IPS-NIHi7 (cell line): ENCODE data around the gene DDX5.
A peak's percentile ranks its signal among the peaks of the same experiment; 100 is the strongest.
"Not testable (repeated sequence)": the region's sequence is repeated elsewhere in the genome, so short reads cannot be mapped to it uniquely, and the experiment has no call there.

Experiments used
- DNase-seq: peaks from one replicate; pipeline ENCODE4 v3.0.0; 2012; ENCODE audit warnings: mixed read lengths; ENCODE audit errors: extremely low spot score

DDX5 gene

DNA sequence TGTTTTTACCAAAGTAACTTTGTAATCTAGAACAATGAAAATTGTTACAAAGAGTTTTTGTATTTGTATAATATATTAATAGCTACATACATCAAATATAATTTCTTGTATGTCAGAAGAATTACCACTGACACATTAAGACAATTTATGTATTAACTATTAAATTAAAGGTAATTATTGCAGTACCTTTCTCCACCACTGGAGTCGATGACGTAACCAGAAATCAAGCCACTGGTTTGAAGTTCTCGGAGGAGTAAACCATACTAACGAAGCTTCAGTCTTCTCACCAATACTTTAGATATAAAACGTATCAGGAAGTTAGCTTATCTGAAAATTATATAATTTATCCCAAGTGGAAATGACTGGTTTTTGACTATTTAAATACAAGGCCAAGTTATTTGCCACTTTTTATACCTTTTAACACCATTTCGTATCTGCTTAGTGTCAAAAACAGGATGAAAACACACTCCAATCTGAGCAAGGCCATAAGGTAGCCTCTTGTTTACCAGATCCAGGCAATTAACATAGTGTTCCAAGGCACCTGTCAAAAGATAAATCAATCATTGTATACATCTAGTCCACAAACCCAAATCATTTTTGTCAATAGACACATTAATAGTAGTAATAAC, 13.5 kb downstream of the DDX5 start:
- DNase-seq = no peak

GRCh38 chr17:64491994-64492393, 14.1 kb downstream of the DDX5 start:
- no peak for DNase-seq

DNA sequence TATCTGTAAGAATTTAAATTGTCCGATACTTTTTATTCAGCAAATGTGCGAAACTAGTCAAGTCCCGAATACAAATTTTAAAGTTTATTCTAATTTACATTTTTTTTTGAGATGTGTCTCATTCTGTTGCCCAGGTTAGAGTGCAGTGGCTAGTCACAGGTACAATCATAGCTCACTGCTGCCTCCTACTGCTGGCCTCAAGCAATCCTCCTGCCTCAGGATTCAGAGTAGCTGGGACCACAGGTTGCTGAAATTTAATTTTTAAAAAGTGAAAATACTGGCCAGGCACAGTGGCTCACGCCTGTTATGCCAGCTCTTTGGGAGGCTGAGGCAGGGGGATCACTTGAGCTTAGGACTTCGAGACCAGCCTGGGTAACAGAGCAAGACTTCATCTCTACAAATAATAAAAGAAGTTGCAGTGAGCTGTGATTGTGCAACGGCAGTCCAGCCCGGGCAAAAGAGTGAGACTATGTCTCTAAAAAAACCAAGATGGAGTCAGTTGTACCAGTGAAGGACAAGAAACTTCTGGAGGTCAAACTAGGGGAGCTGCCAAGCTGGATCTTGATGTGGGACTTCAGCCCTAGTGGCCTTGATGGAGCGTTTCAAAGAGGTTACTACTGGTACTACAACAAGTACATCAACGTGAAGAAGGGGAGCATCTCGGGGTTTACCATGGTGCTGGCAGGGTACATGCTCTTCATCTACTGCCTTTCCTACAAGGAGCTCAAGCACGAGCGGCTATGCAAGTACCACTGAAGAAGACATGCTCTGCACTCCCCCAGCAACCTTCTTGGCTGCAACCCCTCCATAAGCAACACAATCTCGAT, 14.8 kb downstream of the DDX5 start:
- no peak for DNase-seq

- no peak for DNase-seq
These were observed 17.8 kb downstream of the DDX5 start for GRCh38 chr17:64488301-64488700.

DNA sequence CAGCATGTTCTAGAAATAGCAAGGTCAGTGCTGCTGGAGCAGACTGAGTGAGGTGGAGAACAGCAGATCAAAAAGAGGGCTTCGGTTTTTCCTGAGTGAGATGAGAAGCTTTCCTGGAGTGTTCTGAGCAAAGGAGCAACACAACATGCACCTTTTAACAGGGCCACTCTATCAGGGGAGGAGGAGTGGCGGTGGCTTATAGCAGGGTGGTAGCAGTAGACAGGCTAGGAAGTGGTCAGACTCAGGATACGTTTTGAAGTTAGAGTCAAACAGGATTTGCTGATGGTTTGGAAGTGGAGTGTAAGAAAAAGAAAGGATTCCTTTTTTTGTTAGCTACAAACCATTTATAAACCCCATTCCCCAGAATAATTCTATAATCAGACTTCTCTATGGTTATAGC, 21.7 kb downstream of the DDX5 start:
- no peak for DNase-seq

DNA sequence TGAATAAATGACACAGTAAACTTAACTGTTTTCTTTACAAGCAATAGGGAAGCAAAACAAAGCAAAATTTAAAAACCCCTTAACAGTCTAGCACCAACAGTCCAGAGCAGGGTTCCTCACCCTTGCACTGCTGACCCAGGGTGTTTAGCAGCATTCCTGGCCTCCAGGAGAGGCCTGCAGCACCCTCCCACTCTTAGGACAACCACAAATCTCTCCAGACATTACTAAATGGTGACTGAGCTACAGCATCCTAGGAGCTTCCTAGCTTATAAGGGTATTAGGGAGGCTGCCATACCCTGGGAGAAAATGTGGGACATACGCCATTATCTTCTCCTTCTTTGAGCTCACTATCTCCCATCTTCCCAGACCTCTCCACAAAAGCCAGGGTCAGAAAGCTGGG, 25.1 kb downstream of the DDX5 start:
- DNase-seq = no peak

GRCh38 chr17:64477849-64478248, 28.2 kb downstream of the DDX5 start:
- DNase-seq = no peak

DNA sequence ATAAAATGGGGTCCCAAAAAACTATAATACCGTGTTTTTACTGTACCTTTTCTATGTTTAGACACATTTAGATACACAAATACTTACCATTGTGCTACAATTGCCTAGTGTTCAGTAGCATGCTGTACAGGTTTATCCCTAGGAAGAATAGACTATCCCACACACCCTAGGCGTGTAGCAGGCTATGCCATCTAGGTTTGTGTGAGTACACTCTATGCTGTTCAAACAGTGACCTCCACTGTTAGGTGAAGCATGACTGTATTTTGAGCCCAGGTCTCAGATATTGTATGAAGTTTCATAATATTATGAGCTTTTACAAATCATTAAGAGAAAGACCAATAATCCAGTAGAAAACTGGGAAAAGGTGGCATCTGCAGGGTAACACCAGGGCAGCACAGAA, 33.5 kb downstream of the DDX5 start:
- no peak for DNase-seq

- DNase-seq = no peak
These were observed 34.6 kb downstream of the DDX5 start for GRCh38 chr17:64471440-64471839.

- peak; percentile 31 for DNase-seq
These were observed 35.5 kb downstream of the DDX5 start for GRCh38 chr17:64470625-64471024.

DNA sequence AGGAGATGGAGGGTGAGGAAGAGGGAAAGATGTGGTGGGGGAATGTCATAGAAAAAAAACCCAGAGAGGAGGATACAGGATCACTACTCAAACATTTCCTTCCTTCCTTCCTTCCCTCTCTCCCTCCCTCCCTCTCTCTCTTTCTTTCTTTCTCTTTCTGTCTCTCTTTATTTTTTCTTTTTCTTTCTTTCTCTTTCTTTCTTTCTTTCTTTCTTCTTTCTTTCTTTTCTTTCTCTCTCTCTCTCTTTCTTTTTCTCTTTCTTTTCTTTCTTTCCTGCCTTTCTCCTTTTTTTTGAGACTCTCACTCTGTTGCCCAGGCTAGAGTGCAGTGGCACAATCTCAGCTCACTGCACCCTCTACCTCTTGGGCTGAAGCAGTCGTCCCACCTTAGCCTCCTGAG, 39.3 kb downstream of the DDX5 start:
- DNase-seq = not testable (repeated sequence)

- DNase-seq = no peak
These were observed 39.9 kb downstream of the DDX5 start for GRCh38 chr17:64466019-64466735.

GRCh38 chr17:64461788-64462187, 44.3 kb downstream of the DDX5 start:
- DNase-seq = no peak

DNA sequence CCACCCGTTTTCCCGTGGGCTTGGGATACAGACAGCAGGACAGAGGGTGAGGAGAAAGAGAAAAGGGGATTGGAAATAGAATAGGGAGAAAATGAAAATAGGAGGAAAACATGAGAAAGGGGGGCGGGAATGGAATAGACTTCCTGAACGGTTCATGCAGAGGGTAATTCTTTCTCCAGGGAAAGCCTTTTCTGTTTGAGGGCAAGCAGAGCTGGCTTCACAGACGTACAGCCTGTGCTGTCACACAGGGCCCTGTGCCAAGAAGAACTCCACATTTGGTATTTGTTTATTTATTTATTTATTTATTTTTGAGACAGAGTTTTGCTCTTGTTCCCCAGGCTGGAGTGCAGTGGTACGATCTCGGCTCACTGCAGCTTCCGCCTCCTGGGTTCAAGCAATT, 45.1 kb downstream of the DDX5 start:
- no peak for DNase-seq

DNA sequence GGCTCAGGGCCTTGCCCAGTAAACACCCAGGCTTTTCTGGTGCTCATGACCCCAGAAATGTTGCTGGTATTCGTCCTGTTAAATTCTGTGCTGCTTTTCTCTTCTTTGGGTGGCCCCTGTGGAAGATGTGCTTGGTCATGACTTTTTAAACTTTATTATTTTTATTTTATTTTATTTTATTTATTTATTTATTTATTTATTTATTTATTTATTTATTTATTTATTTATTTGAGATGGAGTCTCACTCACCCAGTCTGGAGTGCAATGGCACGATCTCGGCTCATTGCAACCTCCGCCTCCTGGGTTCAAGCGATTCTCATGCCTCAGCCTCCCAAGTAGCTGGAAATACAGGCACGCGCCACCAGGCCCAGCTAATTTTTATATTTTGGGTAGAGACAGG, 46.3 kb downstream of the DDX5 start:
- DNase-seq = not testable (repeated sequence)

DNA sequence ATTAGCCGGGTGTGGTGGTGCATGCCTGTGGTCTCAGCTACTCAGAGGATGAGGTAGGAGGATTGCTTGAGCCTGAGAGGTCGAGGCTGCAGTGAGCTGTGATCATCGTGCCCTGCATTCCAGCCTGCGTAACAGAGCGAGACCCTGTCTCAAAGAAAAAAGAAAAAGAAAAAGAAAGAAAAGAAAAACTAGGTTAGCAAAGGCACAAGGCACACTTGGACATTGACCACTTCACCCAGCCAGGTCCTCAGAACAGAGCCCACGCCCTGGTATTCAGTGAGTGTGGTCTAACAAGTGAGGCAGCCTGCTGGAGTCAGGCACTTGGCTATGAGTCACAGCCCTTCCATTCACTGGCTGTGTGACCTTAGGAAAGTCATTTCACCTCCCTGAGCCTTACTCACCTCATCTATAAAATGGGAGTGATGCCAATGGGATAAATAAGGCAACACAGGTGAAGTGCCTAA, 46.8 kb downstream of the DDX5 start:
- no peak for DNase-seq

GRCh38 chr17:64458756-64459155, 47.3 kb downstream of the DDX5 start:
- DNase-seq = no peak

DNA sequence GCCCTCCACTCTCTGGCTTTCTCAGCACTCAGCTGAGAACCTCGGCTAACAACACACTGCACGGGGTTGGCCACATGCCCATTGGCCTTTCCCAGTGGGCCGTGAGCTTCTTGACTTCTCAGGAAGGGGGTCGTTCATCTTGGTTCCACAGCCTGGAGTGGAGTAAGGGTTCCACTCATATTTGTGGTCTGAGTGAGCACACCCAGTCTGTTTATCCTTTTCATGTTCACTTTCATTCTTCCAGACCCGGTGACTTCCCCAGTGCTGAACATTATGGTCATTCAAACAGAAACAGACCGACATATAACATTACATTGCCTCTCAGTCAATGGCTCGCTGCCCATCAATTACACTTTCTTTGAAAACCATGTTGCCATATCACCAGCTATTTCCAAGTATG, 48.9 kb downstream of the DDX5 start:
- no peak for DNase-seq

DNA sequence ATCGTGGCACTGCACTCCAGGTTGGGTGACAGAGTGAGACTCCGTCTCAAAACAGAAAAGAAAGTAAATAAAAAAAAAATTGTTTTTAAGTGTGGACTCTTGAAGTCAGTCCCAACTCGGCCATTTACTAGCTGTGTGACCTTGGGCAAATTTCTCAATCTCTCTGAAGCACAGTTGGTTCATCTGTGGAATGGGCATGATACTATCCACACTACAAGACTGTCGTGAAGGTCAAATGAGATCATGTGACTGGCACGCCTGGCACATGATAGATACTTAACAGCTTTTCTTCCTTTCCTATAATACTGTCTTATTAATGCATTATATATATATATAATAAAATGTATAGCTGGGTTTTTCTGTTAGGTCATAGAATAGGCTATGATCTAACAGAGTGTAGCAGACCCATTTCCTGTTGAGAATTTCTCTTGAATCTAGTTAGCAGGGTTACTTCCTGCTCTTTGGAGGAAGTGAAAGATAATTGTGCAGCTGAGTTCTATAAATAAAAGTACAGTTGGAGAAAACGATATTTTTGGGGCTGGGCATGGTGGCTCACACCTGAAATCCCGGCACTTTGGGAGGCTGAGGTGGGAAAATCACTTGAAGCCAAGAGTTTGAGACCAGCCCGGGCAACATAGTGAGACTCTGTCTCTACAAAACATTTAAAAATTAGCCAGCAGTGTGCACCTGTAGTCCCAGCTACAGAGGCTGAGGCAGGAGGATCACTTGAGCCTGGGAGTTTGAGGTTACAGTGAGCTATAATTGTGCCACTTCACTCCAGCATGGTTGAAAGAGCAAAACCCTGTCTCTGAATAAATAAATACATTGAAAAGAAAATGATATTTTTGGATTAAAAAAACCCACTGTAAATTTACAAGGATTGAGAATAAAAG, 49.9 kb downstream of the DDX5 start:
- no peak for DNase-seq

DNA sequence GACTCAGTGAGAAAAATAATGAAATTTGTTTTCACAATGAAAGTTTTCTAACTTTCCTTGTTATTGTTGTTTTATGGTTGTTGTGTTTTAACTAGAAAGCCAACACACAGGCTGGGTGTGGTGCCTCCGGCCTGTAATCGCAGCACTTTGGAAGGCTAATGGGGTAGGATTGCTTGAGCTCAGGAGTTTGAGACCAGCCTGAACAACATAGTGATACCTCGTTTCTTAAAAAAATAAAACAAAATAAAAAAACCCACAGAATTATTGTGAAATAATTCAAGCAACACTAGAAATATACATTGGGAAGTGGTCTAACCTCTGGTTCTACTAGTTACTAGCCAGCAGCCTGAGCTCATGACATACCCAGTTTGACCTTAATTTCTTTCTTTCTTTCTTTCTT, 56.5 kb downstream of the DDX5 start:
- DNase-seq = no peak

- DNase-seq = no peak
These were observed 57.2 kb downstream of the DDX5 start, which contains the start of gene MILR1 for GRCh38 chr17:64448665-64449512. Gene MILR1, plus strand, starts transcription at chr17:64449115. Its CDS starts 54 bp downstream, at chr17:64449169.
